NOMO-1 treated with DMSO at 0.1 percent for 48 hours (cell line): ENCODE measurements around the gene FANCC.

Experiments
- DNase-seq: peaks from one replicate; lab custom pipeline; 2025; ENCODE audit not compliant: unreplicated experiment; lab: John Stamatoyannopoulos, UW

FANCC gene

DNA sequence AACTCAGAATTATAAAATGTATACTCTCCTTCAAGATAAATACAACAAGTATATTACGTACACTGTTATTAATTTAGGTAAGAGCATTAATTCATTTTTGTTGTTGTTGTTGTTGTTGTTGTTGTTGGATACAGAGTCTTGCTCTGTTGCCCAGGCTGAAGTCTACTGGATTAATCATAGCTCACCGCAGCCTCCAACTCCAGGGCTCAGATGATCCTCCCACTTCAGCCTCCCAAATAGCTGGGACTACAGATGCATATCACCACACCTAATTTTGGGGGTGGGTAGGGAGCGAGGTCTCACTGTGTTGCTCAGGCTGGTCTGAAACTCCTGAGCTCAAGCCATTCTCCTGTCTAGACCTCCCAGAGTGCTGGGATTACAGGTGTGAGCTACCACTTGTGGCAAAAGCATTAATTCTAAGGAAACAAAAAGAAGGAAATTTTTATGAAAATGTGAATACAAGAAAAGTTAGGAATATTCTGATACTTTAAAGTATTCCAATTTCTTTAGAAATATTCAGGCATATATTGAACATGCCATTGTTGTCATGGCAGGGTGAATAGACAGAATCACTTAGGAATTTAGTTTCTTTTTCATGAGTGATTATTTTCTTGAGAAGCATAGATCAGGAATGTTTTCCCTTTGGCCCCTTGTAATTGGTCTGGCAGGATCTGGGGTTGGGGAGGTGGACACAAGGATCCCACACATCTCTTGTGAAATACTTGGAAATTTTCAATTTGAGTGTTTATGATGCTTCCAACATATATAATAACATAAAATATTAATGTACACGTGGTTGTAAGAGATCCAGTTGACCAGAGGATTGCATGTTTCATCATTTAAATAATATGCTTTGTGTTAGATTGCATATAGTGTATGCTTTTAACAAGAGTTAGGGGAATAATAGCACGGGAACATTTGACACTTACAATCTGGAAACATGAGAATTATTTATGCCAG is 263.6 kb downstream of the FANCC start:
- DNase-seq, result no peak

GRCh38 chr9:95049761-95050160 is 267.7 kb downstream of the FANCC start:
- no peak for DNase-seq
